Gastrocnemius medialis (tissue), 4 donors: ENCODE data around the gene AGER. TPM values are rescaled to one million over a fixed set of nuclear protein-coding genes. Genes with fewer than 3 reads are reported as not detected.

Source experiments
- ATAC-seq, 2 donors: fragments of 150-250 bp; one replicate each; pipeline ENCODE4 v1.9.1; 2016
- DNase-seq, 2 donors: peaks; one replicate each; pipeline ENCODE4 v3.0.0-alpha.2; 2019
- H3K27ac ChIP-seq, 4 donors: fragments of 200-600 bp; sonication (generic); 1 replicate in 1 of 4; 2 replicates in 3 of 4; pipeline ENCODE4 v1.5.1; 2016 to 2018; ENCODE audit warnings: mild to moderate bottlenecking in 2 of 4, moderate library complexity in 1 of 4
- H3K27me3 ChIP-seq, 3 donors: fragments of 200-600 bp; sonication (generic) in 2 of 3; 1 replicate in 1 of 3; 2 replicates in 2 of 3; pipeline versions ENCODE4 v1.5.1 to v1.6.0; 2016 to 2019; ENCODE audit warnings: mild to moderate bottlenecking in 1 of 3, moderate library complexity in 1 of 3
- H3K36me3 ChIP-seq, 2 donors: fragments of 200-600 bp; sonication (generic) in 1 of 2; one replicate each; pipeline ENCODE4 v1.5.1; 2017 to 2018
- H3K4me1 ChIP-seq, 2 donors: fragments of 200-600 bp; sonication (generic) in 1 of 2; one replicate each; pipeline ENCODE4 v1.5.1; 2016 to 2017; ENCODE audit warnings: mild to moderate bottlenecking in 2 of 2
- H3K4me3 ChIP-seq, 4 donors: fragments of 200-600 bp; sonication (generic) in 3 of 4; 1 replicate in 1 of 4; 2 replicates in 3 of 4; pipeline ENCODE4 v1.5.1; 2016 to 2019; ENCODE audit warnings: mild to moderate bottlenecking in 2 of 4
- H3K9me3 ChIP-seq, 3 donors: fragments of 200-600 bp; sonication (generic) in 2 of 3; 1 replicate in 1 of 3; 2 replicates in 2 of 3; pipeline ENCODE4 v1.5.1; 2016 to 2019
- CTCF ChIP-seq, 5 experiments: fragments of 450-650 bp in 3 of 5; fragments of 200-600 bp in 2 of 5; sonication (generic) in 2 of 5; IDR thresholded peaks in 4 of 5; conservative IDR thresholded peaks in 1 of 5; 1 replicate in 4 of 5; 2 replicates in 1 of 5; pipeline ENCODE4 v1.5.1; 2016 to 2019; ENCODE audit warnings: antibody characterized with exemption in 5 of 5, mild to moderate bottlenecking in 3 of 5, moderate library complexity in 3 of 5
- POLR2A ChIP-seq, 2 donors: fragments of 450-650 bp; IDR thresholded peaks; one replicate each; pipeline ENCODE4 v1.6.1; 2017; ENCODE audit warnings: antibody characterized with exemption in 2 of 2, mild to moderate bottlenecking in 2 of 2, moderate library complexity in 2 of 2
- in situ Hi-C, 4 donors: fragments of 200-750 bp; cut with MboI; loops; one replicate each; pipeline versions ENCODE4 v1.15.0 to v1.8.0; 2017; ENCODE audit warnings: low sequenced_read_pairs in 4 of 4
- intact Hi-C: fragments of 100-400 bp; cut with DNase I; formaldehyde crosslinking; loops from one replicate; pipeline ENCODE4 v1.15.1; 2023; ENCODE audit warnings: low total_unique reads
- total RNA-seq, 4 donors: library from RNA; depleted of rRNA; stranded (reverse); fragments of >200 nt; gene quantifications; one replicate each; pipeline versions ENCODE4 v1.1.0 to v1.2.3, GENCODE V29; 2016

Gene AGER
- total RNA-seq, 4 donors from 2014 or later: 1.9 TPM; not detected in 3

- no peaks in the 10 kb centered on the region for H3K4me1 ChIP-seq
- no peak for ATAC-seq
- H3K27me3 ChIP-seq: no peaks in the 10 kb centered on the region
- in situ Hi-C loops (no loop called here), intact Hi-C loops (no loop called here)
- H3K4me3 ChIP-seq: no peak overlapping the region
- no peak for TF ChIP-seq POLR2A (IDR thresholded peaks at IDR 0.05)
- TF ChIP-seq CTCF (IDR thresholded peaks at IDR 0.05 in 4 of 5, conservative IDR thresholded peaks at IDR 0.05 in 1 of 5): no peak
- no peaks in the 10 kb centered on the region for H3K36me3 ChIP-seq
- H3K9me3 ChIP-seq: no peaks in the 10 kb centered on the region
- DNase-seq: no peak
- H3K27ac ChIP-seq: no peak overlapping the region
Measured at GRCh38 chr6:32210191-32210601, 26.1 kb upstream of the AGER start.

GRCh38 chr6:32208996-32209395, 24.9 kb upstream of the AGER start:
- H3K4me1 ChIP-seq: no peaks in the 10 kb centered on the region
- intact Hi-C loops: no loop called here

GRCh38 chr6:32204268-32204715, 20.2 kb upstream of the AGER start:
- in situ Hi-C loops: no loop called here
- H3K36me3 ChIP-seq: no peaks in the 10 kb centered on the region
- TF ChIP-seq POLR2A (IDR thresholded peaks at IDR 0.05) (no peak), CTCF (IDR thresholded peaks at IDR 0.05 in 4 of 5, conservative IDR thresholded peaks at IDR 0.05 in 1 of 5) (no peak)
- H3K27me3 ChIP-seq: peaks cover 0 to 11% (median 10%) of the 10 kb centered on the region in 3 donors
- H3K9me3 ChIP-seq: no peaks in the 10 kb centered on the region
- no peaks in the 10 kb centered on the region for H3K4me1 ChIP-seq
- no peak overlapping the region for H3K27ac ChIP-seq
- intact Hi-C loops: no loop called here
- no peak overlapping the region for H3K4me3 ChIP-seq
- ATAC-seq (no peak), DNase-seq (no peak)

More at GRCh38 chr6:32208996-32209395, 24.9 kb upstream of the AGER start:
- Histone ChIP-seq H3K9me3 (no peaks in the 10 kb centered on the region), H3K27ac (no peak overlapping the region), H3K4me3 (no peak overlapping the region), H3K36me3 (no peaks in the 10 kb centered on the region), H3K27me3 (no peaks in the 10 kb centered on the region)
- DNase-seq (no peak), ATAC-seq (no peak)
- in situ Hi-C loops: no loop called here
- no peak for TF ChIP-seq POLR2A (IDR thresholded peaks at IDR 0.05)
- TF ChIP-seq CTCF (IDR thresholded peaks at IDR 0.05 in 4 of 5, conservative IDR thresholded peaks at IDR 0.05 in 1 of 5): no peak

- TF ChIP-seq POLR2A (IDR thresholded peaks at IDR 0.05) (no peak), CTCF (IDR thresholded peaks at IDR 0.05 in 4 of 5, conservative IDR thresholded peaks at IDR 0.05 in 1 of 5) (no peak)
- Histone ChIP-seq H3K4me1 (no peaks in the 10 kb centered on the region), H3K27ac (no peak overlapping the region), H3K36me3 (no peaks in the 10 kb centered on the region), H3K4me3 (no peak overlapping the region), H3K27me3 (peaks cover 0 to 11% (median 10%) of the 10 kb centered on the region in 3 donors), H3K9me3 (no peaks in the 10 kb centered on the region)
- in situ Hi-C loops: no loop called here
- DNase-seq: no peak
- ATAC-seq: no peak
- intact Hi-C loops: no loop called here
Measured at GRCh38 chr6:32203426-32204267, 19.6 kb upstream of the AGER start.
